B cell (primary cell): ENCODE data around the gene IL1RAP. TPM values are rescaled to one million over a fixed set of nuclear protein-coding genes. Genes with fewer than 3 reads are reported as not detected.
"Not testable (repeated sequence)": the region's sequence is repeated elsewhere in the genome, so short reads cannot be mapped to it uniquely, and the experiment has no call there.

Experiments used
- ATAC-seq: fragments of 200-7000 bp; cut with Tn5 transposase; one replicate; pipeline ENCODE4 v1.10.0; 2021; ENCODE audit warnings: low read depth, mild to moderate bottlenecking, moderate number of reproducible peaks, moderate library complexity
- CTCF ChIA-PET: fragments of 350-600 bp; sonication (Branson Sonifier 250); formaldehyde crosslinking; loops from one replicate; lab custom pipeline; 2021; ENCODE audit warnings: antibody characterized with exemption, inconsistent platforms; lab: Charles Lee
- POLR2A ChIA-PET: fragments of 350-600 bp; sonication (Branson Sonifier 250); formaldehyde crosslinking; loops from one replicate; lab custom pipeline; 2021; ENCODE audit warnings: antibody characterized with exemption; lab: Charles Lee
- DNase-seq: peaks from one replicate; pipeline ENCODE4 v3.0.0; 2013
- H2AFZ ChIP-seq: 2 replicates; pipeline ENCODE4 v1.6.1; 2012; ENCODE audit warnings: mild to moderate bottlenecking, low read depth, low read length; ENCODE audit not compliant: insufficient read depth, poor library complexity, severe bottlenecking
- H3K27ac ChIP-seq, 2 donors: 1 replicate in 1 of 2; 2 replicates in 1 of 2; pipeline ENCODE4 v1.5.1; 2012 to 2013; ENCODE audit warnings: low read length in 2 of 2, mild to moderate bottlenecking in 2 of 2, moderate library complexity in 1 of 2
- H3K27me3 ChIP-seq, 4 experiments: fragments of 200-600 bp in 1 of 4; sonication (generic) in 1 of 4; replicated peaks in 1 of 4; 1 replicate in 2 of 4; 2 replicates in 2 of 4; pipeline versions ENCODE4 v1.6.1 to v1.7.0; 2013 to 2016; ENCODE audit warnings: low read length in 3 of 4, mild to moderate bottlenecking in 2 of 4, mixed read lengths in 1 of 4, moderate library complexity in 1 of 4; ENCODE audit not compliant: insufficient read depth in 4 of 4, control insufficient read depth in 3 of 4; ENCODE audit errors: control extremely low read depth in 1 of 4
- H3K36me3 ChIP-seq, 2 experiments: replicated peaks in 1 of 2; 1 replicate in 1 of 2; 2 replicates in 1 of 2; pipeline versions ENCODE4 v1.6.1 to v1.7.1; 2013; ENCODE audit warnings: low read length in 1 of 2; ENCODE audit not compliant: insufficient read depth in 2 of 2, control insufficient read depth in 1 of 2; ENCODE audit errors: control extremely low read depth in 1 of 2, extremely low read depth in 1 of 2
- H3K4me1 ChIP-seq, 2 donors: fragments of 200-600 bp in 1 of 2; sonication (generic) in 1 of 2; 1 replicate in 1 of 2; 2 replicates in 1 of 2; pipeline versions ENCODE4 v1.5.1 to v1.6.1; 2013 to 2017; ENCODE audit warnings: low read length in 2 of 2; ENCODE audit not compliant: control insufficient read depth in 2 of 2, insufficient read depth in 2 of 2
- H3K4me2 ChIP-seq: replicated peaks from 2 replicates; pipeline ENCODE3; 2012; ENCODE audit warnings: mild to moderate bottlenecking, low read depth, low read length; ENCODE audit not compliant: poor library complexity, severe bottlenecking
- H3K4me3 ChIP-seq, 5 experiments: fragments of 200-600 bp in 1 of 5; sonication (generic) in 1 of 5; 1 replicate in 3 of 5; 2 replicates in 2 of 5; pipeline versions ENCODE4 v1.5.1 to v1.7.0; 2011 to 2016; ENCODE audit warnings: low read length in 4 of 5, mild to moderate bottlenecking in 4 of 5, low read depth in 2 of 5, control low read depth in 1 of 5, moderate library complexity in 1 of 5; ENCODE audit not compliant: insufficient read depth in 1 of 5; ENCODE audit errors: control extremely low read depth in 1 of 5, extremely low read depth in 1 of 5
- H3K79me2 ChIP-seq: fragments of 200-600 bp; sonication (generic); one replicate; pipeline ENCODE4 v1.6.0; 2016; ENCODE audit warnings: low read length; ENCODE audit not compliant: control insufficient read depth, insufficient read depth
- H3K9ac ChIP-seq: fragments of 200-600 bp; sonication (generic); 2 replicates; pipeline ENCODE4 v1.6.1; 2017; ENCODE audit warnings: mild to moderate bottlenecking, low read length, moderate library complexity
- H3K9me3 ChIP-seq, 3 donors: one replicate each; pipeline versions ENCODE4 v1.6.1 to v1.7.1; 2013; ENCODE audit warnings: low read length in 2 of 3; ENCODE audit not compliant: control insufficient read depth in 2 of 3, insufficient read depth in 1 of 3; ENCODE audit errors: control extremely low read depth in 1 of 3
- H4K20me1 ChIP-seq: 2 replicates; pipeline ENCODE4 v1.6.0; 2012; ENCODE audit warnings: mild to moderate bottlenecking, low read length; ENCODE audit not compliant: insufficient read depth, control insufficient read depth, poor library complexity, severe bottlenecking
- H3K27ac Mint-ChIP-seq: one replicate; pipeline ENCODE4 v1.8.0; 2021; ENCODE audit warnings: mixed read lengths
- H3K27me3 Mint-ChIP-seq: one replicate; pipeline ENCODE4 v1.8.0; 2021; ENCODE audit warnings: mixed read lengths
- H3K4me1 Mint-ChIP-seq: one replicate; pipeline ENCODE4 v1.8.0; 2021; ENCODE audit warnings: mixed read lengths
- H3K4me3 Mint-ChIP-seq: one replicate; pipeline ENCODE4 v1.8.0; 2021; ENCODE audit warnings: mixed read lengths
- H3K9me3 Mint-ChIP-seq: one replicate; pipeline ENCODE4 v1.8.0; 2022; ENCODE audit warnings: mixed read lengths; ENCODE audit not compliant: insufficient read depth
- EZH2 ChIP-seq: IDR thresholded peaks from 2 replicates; pipeline ENCODE4 v1.6.1; 2012; ENCODE audit warnings: borderline replicate concordance, low read depth, mild to moderate bottlenecking, moderate library complexity, low read length; ENCODE audit not compliant: insufficient read depth, poor library complexity, severe bottlenecking
- WGBS: methylation state at CpG from one replicate; pipeline ENCODE4 v1.1.5; 2013; ENCODE audit warnings: missing lambda C conversion rate; ENCODE audit not compliant: insufficient coverage; 5-methylcytosine and 5-hydroxymethylcytosine counted together
- intact Hi-C: fragments of 100-400 bp; cut with micrococcal nuclease; formaldehyde crosslinking; loops from one replicate; pipeline ENCODE4 v1.10.0; 2022
- polyA plus RNA-seq: library from polyadenylated mRNA; depleted of rRNA; stranded (reverse); fragments of >200 nt; gene quantifications from 2 replicates; pipeline ENCODE4 v1.2.3, GENCODE V29; 2012
- total RNA-seq, 2 donors: library from RNA; stranded (reverse); fragments of 120-200 nt in 1 of 2; gene quantifications; 1 replicate in 1 of 2; 2 replicates in 1 of 2; pipeline versions ENCODE4 v1.2.3 to v1.2.4, GENCODE V29; 2013 to 2022
- TF ChIP-seq, protein P1 (sequence below): fragments of 200-600 bp; IDR thresholded peaks from one replicate; pipeline ENCODE4 v1.8.0; 2022; ENCODE audit warnings: antibody characterized with exemption, mild to moderate bottlenecking

The IL1RAP gene
- total and polyA plus RNA-seq, 2 donors (not counting 1 experiment from before 2014, with no cell fraction given), result 2.3 to 11.5 TPM

DNA sequence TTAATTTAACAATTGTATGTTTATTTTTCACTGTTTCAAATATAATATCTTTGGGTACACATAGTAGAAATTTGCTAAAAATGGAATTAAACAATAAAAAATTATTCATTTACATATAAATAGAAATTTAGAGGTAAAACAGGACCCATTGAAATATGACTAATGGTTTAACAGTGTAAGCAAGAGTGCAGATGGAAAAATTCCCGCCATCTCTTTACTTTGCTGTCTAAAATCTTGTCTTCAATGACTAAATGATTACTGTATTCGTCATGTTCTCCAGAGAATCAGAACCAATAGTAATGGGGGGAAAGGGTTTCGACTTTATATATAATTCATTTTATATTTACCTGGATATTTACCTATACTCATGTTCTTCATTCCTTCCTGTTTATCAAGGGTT is 163.1 kb downstream of the IL1RAP start:
- Histone ChIP-seq H4K20me1 (no peaks in the 10 kb centered on the region), H3K4me1 (no peaks in the 10 kb centered on the region), H3K4me3 (no peak overlapping the region), H3K4me2 (no peak overlapping the region), H3K27ac (no peak overlapping the region), H2AFZ (no peak overlapping the region), H3K9ac (no peak overlapping the region), H3K9me3 (peaks cover 0 to 6% (median 0%) of the 10 kb centered on the region in 3 donors), H3K79me2 (no peaks in the 10 kb centered on the region), H3K36me3 (no peaks in the 10 kb centered on the region), H3K27me3 (no peaks in the 10 kb centered on the region)
- POLR2A ChIA-PET, result no interaction called here
- CTCF ChIA-PET, result no interaction called here
- Mint-ChIP-seq H3K4me1 (no peaks in the 10 kb centered on the region), H3K9me3 (peaks cover 5% of the 10 kb centered on the region), H3K27me3 (peaks cover 7% of the 10 kb centered on the region), H3K4me3 (no peak overlapping the region), H3K27ac (no peak overlapping the region)
- no peak for DNase-seq
- no CpG with 5 or more reads among the region's 3 CpGs for WGBS
- no peak for ATAC-seq
- TF ChIP-seq, protein P1, sequence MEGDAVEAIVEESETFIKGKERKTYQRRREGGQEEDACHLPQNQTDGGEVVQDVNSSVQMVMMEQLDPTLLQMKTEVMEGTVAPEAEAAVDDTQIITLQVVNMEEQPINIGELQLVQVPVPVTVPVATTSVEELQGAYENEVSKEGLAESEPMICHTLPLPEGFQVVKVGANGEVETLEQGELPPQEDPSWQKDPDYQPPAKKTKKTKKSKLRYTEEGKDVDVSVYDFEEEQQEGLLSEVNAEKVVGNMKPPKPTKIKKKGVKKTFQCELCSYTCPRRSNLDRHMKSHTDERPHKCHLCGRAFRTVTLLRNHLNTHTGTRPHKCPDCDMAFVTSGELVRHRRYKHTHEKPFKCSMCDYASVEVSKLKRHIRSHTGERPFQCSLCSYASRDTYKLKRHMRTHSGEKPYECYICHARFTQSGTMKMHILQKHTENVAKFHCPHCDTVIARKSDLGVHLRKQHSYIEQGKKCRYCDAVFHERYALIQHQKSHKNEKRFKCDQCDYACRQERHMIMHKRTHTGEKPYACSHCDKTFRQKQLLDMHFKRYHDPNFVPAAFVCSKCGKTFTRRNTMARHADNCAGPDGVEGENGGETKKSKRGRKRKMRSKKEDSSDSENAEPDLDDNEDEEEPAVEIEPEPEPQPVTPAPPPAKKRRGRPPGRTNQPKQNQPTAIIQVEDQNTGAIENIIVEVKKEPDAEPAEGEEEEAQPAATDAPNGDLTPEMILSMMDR, result no peak
- TF ChIP-seq EZH2, result no peak
- intact Hi-C loops, result no loop called here

DNA sequence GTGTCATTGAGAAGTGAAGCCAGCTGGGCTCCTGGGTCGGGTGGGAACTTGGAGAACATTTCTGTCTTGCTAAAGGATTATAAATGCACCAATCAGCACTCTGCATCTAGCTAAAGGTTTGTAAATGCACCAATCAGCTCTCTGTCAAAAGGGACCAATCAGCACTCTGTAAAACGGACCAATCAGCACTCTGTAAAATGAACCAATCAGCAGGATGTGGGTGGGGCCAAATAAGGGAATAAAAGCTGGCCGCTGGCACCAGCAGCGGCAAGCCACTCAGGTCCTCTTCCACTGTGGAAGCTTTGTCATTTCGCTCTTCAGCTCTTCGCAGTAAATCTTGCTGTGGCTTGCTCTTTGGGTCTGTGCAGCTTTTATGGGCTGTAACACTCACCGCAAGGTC is 164.0 kb downstream of the IL1RAP start:
- H3K79me2 ChIP-seq, H3K27me3 Mint-ChIP-seq, H3K27ac ChIP-seq, H3K4me3 Mint-ChIP-seq, H3K27ac Mint-ChIP-seq, H3K4me1 ChIP-seq, intact Hi-C loops, POLR2A ChIA-PET, H3K9ac ChIP-seq, H3K4me1 Mint-ChIP-seq, H2AFZ ChIP-seq, H3K4me3 ChIP-seq, DNase-seq, H3K36me3 ChIP-seq, H3K9me3 ChIP-seq, H3K9me3 Mint-ChIP-seq, H4K20me1 ChIP-seq, H3K27me3 ChIP-seq, ATAC-seq, H3K4me2 ChIP-seq: not testable (repeated sequence)
- 98% methylated on average over 5 of the region's 7 CpGs for WGBS
- CTCF ChIA-PET, result interaction anchor here (0.6 kb wide), 1 partner anchor 20 kb away, joined by 4 read pairs; no protein-coding TSS in a partner anchor
